K562 (cell line): ENCODE measurements around the gene NDUFAF3. TPM values are rescaled to one million over a fixed set of nuclear protein-coding genes. Genes with fewer than 3 reads are reported as not detected.

Experiments
- ATAC-seq: fragments of 200-7000 bp; cut with Tn5 transposase; 3 replicates; pipeline ENCODE4 v1.9.1; 2020; ENCODE audit warnings: moderate library complexity
- BruUV-seq: library from RNA; stranded (reverse); fragments of 400-500 nt; replicated peaks from 2 replicates; lab custom pipeline; 2021; lab: Mats Ljungman, UMichigan
- CTCF ChIA-PET: fragments of 300-600 bp; formaldehyde crosslinking; extraction: SDS; loops from one replicate; lab custom pipeline; 2021; ENCODE audit warnings: low intra/inter-chr PET ratio; lab: Yijun Ruan, JAX
- POLR2A ChIA-PET: fragments of 300-600, 350-650 bp; sonication (Branson Sonifier 250); formaldehyde crosslinking; extraction: SDS; loops from one replicate; lab custom pipeline; 2021; ENCODE audit warnings: antibody characterized with exemption, inconsistent platforms; lab: Yijun Ruan, JAX
- DNase-seq, 4 experiments: peaks; one replicate each; pipeline versions ENCODE4 v3.0.0 to v3.0.0-alpha.2; 2011 to 2018; ENCODE audit warnings: low spot score in 3 of 4, mixed read lengths in 3 of 4; ENCODE audit errors: extremely low read depth in 1 of 4
- FAIRE-seq: peaks from 2 replicates; lab custom pipeline; 2011; peaks lifted over from hg19 to GRCh38; lab: Jason Lieb, UNC
- H2AFZ ChIP-seq: 2 replicates; pipeline ENCODE4 v1.6.0; 2011; ENCODE audit warnings: low read depth, low read length, control low read depth, inconsistent platforms
- H3K27ac ChIP-seq: fragments of 200-600 bp; 3 replicates; pipeline ENCODE4 v1.8.0; 2011; ENCODE audit warnings: low read depth, mild to moderate bottlenecking, control low read depth, inconsistent platforms, low read length, moderate library complexity, mixed read lengths; ENCODE audit errors: extremely low read depth
- H3K27me3 ChIP-seq, 2 experiments: fragments of 300-600 bp in 1 of 2; 2 replicates in 1 of 2; 3 replicates in 1 of 2; pipeline versions ENCODE4 v1.6.0 to v1.8.0; 2011; ENCODE audit warnings: inconsistent platforms in 2 of 2, low read length in 2 of 2, mild to moderate bottlenecking in 1 of 2, mixed read lengths in 1 of 2, moderate library complexity in 1 of 2; ENCODE audit not compliant: control insufficient read depth in 2 of 2, insufficient read depth in 2 of 2
- H3K36me3 ChIP-seq: fragments of 300-600 bp; 3 replicates; pipeline ENCODE4 v1.8.0; 2011; ENCODE audit warnings: mild to moderate bottlenecking, low read length, inconsistent platforms; ENCODE audit not compliant: control insufficient read depth, insufficient read depth
- H3K4me1 ChIP-seq, 2 experiments: fragments of 200-600 bp in 1 of 2; replicated peaks in 1 of 2; 2 replicates in 1 of 2; 3 replicates in 1 of 2; pipeline versions ENCODE4 v1.5.1 to v1.8.0; 2011; ENCODE audit warnings: inconsistent platforms in 2 of 2, low read length in 2 of 2, mild to moderate bottlenecking in 1 of 2, mixed read lengths in 1 of 2, moderate library complexity in 1 of 2; ENCODE audit not compliant: control insufficient read depth in 2 of 2, insufficient read depth in 2 of 2
- H3K4me2 ChIP-seq: 2 replicates; pipeline ENCODE4 v1.6.1; 2011; ENCODE audit warnings: low read length, control low read depth, inconsistent platforms, mixed read lengths; ENCODE audit not compliant: insufficient read depth
- H3K4me3 ChIP-seq: fragments of 200-600 bp; sonication (generic), shearing (Covaris generic); 2 replicates; pipeline ENCODE4 v1.5.1; 2016; ENCODE audit warnings: control low read depth, inconsistent platforms
- H3K79me2 ChIP-seq: fragments of 200-600 bp; 3 replicates; pipeline ENCODE4 v1.8.0; 2011; ENCODE audit warnings: low read length, inconsistent platforms; ENCODE audit not compliant: control insufficient read depth, insufficient read depth
- H3K9ac ChIP-seq, 2 experiments: 2 replicates each; pipeline versions ENCODE4 v1.6.0 to v1.6.1; 2011; ENCODE audit warnings: low read depth in 2 of 2, low read length in 2 of 2, control low read depth in 1 of 2, inconsistent platforms in 1 of 2, mild to moderate bottlenecking in 1 of 2, mixed read lengths in 1 of 2; ENCODE audit not compliant: insufficient read depth in 1 of 2
- H3K9me1 ChIP-seq: one replicate; pipeline ENCODE4 v1.6.0; 2011; ENCODE audit warnings: inconsistent platforms, mild to moderate bottlenecking, low read length, moderate library complexity; ENCODE audit not compliant: control insufficient read depth, insufficient read depth
- H3K9me3 ChIP-seq: replicated peaks from 2 replicates; pipeline ENCODE4 v1.5.1; 2011; ENCODE audit warnings: low read depth, low read length, inconsistent platforms; ENCODE audit not compliant: control insufficient read depth, insufficient read depth
- H4K20me1 ChIP-seq: replicated peaks from 2 replicates; pipeline ENCODE4 v1.6.1; 2011; ENCODE audit warnings: low read length, inconsistent platforms, mixed read lengths; ENCODE audit not compliant: control insufficient read depth, insufficient read depth
- BCOR ChIP-seq: fragments of 450-650 bp; IDR thresholded peaks from 2 replicates; pipeline ENCODE4 v1.6.1; 2016
- CHD7 ChIP-seq: fragments of 200-600 bp; sonication (generic); IDR thresholded peaks from one replicate; pipeline ENCODE4 v1.6.1; 2012; ENCODE audit warnings: mild to moderate bottlenecking, low read depth, low read length, inconsistent platforms
- ETV5 ChIP-seq: sonication (generic); formaldehyde crosslinking; IDR thresholded peaks from 2 replicates; pipeline ENCODE4 v1.4.0; 2020; ENCODE audit warnings: low read depth, mild to moderate bottlenecking, missing genetic modification reagents
- HDAC8 ChIP-seq: fragments of 450-650 bp; IDR thresholded peaks from 2 replicates; pipeline ENCODE4 v1.6.1; 2016; ENCODE audit warnings: mild to moderate bottlenecking, missing genetic modification characterization, moderate library complexity, missing compliant biosample characterization
- PYGO2 ChIP-seq: fragments of 450-650 bp; IDR thresholded peaks from 2 replicates; pipeline ENCODE4 v1.6.1; 2016; ENCODE audit warnings: mild to moderate bottlenecking, missing genetic modification characterization, moderate library complexity, missing compliant biosample characterization
- UBTF ChIP-seq, 2 experiments: IDR thresholded peaks; 2 replicates each; pipeline ENCODE4 v1.6.1; 2012; ENCODE audit warnings: improper control_type of control experiment in 2 of 2, low read depth in 2 of 2, low read length in 2 of 2, borderline replicate concordance in 1 of 2
- ZBED1 ChIP-seq: IDR thresholded peaks from 2 replicates; pipeline ENCODE4 v1.6.1; 2014
- WGBS: fragments of 100-300 bp; shearing (Covaris generic); methylation state at CpG from one replicate; pipeline ENCODE4 v1.1.6; 2016; ENCODE audit warnings: low coverage, mixed read lengths; ENCODE audit not compliant: insufficient coverage; ENCODE audit errors: missing lambda C conversion rate; 5-methylcytosine and 5-hydroxymethylcytosine counted together
- in situ Hi-C: fragments of 300-500 bp; cut with MboI; formaldehyde crosslinking; loops from 4 replicates; pipeline ENCODE4 v1.15.0; 2018; ENCODE audit warnings: inconsistent platforms, mixed read lengths
- intact Hi-C: fragments of 100-400 bp; cut with micrococcal nuclease; formaldehyde crosslinking; loops from 2 replicates; pipeline ENCODE4 v1.14.2; 2022
- polyA plus RNA-seq, 8 experiments: library from polyadenylated mRNA; depleted of rRNA in 4 of 8; stranded (reverse) in 5 of 8; unstranded in 3 of 8; fragments of >200 nt; fragmentation: Nextera tagmentation in 2 of 8; fragmentation: Illumina TruSeq in 1 of 8; extraction: Ambion mirVana in 2 of 8; extraction: Trizol in 1 of 8; gene quantifications; 2 replicates each; pipeline versions ENCODE4 v1.2.1 to v1.2.3, GENCODE V29; 2011 to 2014; ENCODE audit warnings: inconsistent platforms in 1 of 8, missing spikeins in 1 of 8
- total RNA-seq, 7 experiments: library from RNA; depleted of rRNA in 6 of 7; stranded (reverse); fragments of >200 nt in 6 of 7; fragmentation: Illumina TruSeq in 2 of 7; extraction: Trizol in 2 of 7; gene quantifications; 2 replicates each; pipeline versions ENCODE4 v1.2.1 to v1.2.3, GENCODE V29; 2011 to 2021; ENCODE audit warnings: low replicate concordance in 1 of 7

NDUFAF3 gene
- total and polyA plus RNA-seq, 9 of the 15 experiments (the other 6 are each of a cell fraction or from before 2014, with no cell fraction given) = 17.0 to 127 (median 36.3) TPM

GRCh38 chr3:49007771-49008528 lies 14.0 kb upstream of the NDUFAF3 start:
- Histone ChIP-seq H2AFZ (peak overlapping the region; percentile 99), H3K4me2 (peak overlapping the region; percentile 94), H3K36me3 (peaks cover 23% of the 10 kb centered on the region; the same call in 2 of the 3 replicates), H3K4me1 (peaks cover 19 to 48% of the 10 kb centered on the region in 2 experiments; a peak in 4 of 5 replicates), H3K9me3 (no peaks in the 10 kb centered on the region), H3K9ac (peak overlapping the region; percentile 97 to 99), H4K20me1 (peaks cover 8% of the 10 kb centered on the region), H3K9me1 (peaks cover 3% of the 10 kb centered on the region), H3K27ac (peak overlapping the region; percentile 99), H3K4me3 (peak overlapping the region; percentile 80), H3K79me2 (peaks cover 51% of the 10 kb centered on the region), H3K27me3 (no peaks in the 10 kb centered on the region)
- 10% methylated on average over 12 of the region's 41 CpGs for WGBS
- ChIA-PET CTCF (no interaction called here), POLR2A (interaction anchor here (0.6 to 3.0 kb wide), 12 partner anchors 11 to 740 kb away, joined by 3 to 104 read pairs (median 4); partner anchors contain the start of genes DALRD3, IMPDH2, NDUFAF3 and QRICH1)
- in situ Hi-C loops (no loop called here), intact Hi-C loops (loop anchor here (2.0 to 5.0 kb wide), 2 partner anchors 19 to 91 kb away; partner anchors contain the start of gene ARIH2)
- BruUV-seq = TSS peak; percentile 54
- DNase-seq = peak; percentile 85 to 94 (median 90)
- peak; percentile 70 for FAIRE-seq
- peak; percentile 88 for ATAC-seq
- TF ChIP-seq CHD7 (no peak), ZBED1 (0 out of 2 replicates have a peak, but pooled peaks have one; percentile 2), HDAC8 (no peak), PYGO2 (no peak), ETV5 (no peak), UBTF (IDR thresholded peaks at IDR 0.05; ENCODE audit: borderline replicate concordance in 1 of 2, low read depth in 2 of 2, low read length in 2 of 2) (0 out of 4 replicates have a peak, but pooled peaks of 1 of the 2 experiments have one; percentile 7), BCOR (no peak)
